ENCODE data around the gene PKN2. TPM values are rescaled to one million over a fixed set of nuclear protein-coding genes. Genes with fewer than 3 reads are reported as not detected.

PKN2 gene
- total and polyA plus RNA-seq, 2 donors (not counting 1 experiment from before 2014, with no cell fraction given): 28.7 to 29.9 TPM

DNA sequence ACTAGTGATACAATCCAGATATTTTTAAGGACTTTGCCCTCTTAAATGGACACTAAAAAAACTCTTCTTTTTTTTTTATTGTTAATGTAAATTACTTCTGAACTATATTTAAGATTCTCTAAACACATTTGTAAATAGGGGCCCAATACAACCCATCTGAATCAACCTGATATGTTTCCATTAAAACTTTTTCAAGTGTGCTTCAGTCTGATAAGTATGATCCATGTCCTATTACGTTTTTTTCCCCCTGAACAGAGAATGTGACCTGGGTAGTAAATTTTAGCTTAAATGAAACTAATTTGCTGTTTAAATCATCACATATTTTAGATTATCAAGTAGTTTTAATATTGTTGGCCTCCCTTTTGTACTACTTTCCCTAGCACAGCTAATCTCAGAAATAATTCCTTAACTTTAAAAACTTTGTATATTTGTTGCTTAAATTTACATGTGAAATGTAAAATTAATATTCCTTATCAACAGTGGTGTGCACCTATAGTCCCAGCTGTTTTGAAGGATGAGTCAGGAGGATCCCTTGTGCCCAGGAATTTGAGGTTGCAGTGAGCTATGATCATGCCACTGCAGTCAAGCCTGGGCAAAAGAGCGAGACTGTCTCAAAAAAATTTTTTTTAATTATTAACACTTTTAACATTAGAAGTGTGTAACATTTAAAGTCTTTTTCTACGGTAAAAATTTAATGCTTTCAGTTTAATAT, 3.0 kb upstream of the PKN2 start:
- no peak for DNase-seq (ENCODE audit: low read depth in 2 of 2)
- Histone ChIP-seq H3K4me1 (ENCODE audit: control insufficient read depth, extremely low read depth, insufficient read depth, low read length) (no peaks in the 10 kb centered on the region), H3K4me3 (replicated peaks in 1 of 4; ENCODE audit: control extremely low read depth in 1 of 4, insufficient read depth in 1 of 4, low read depth in 3 of 4, low read length in 4 of 4) (no peak overlapping the region), H3K9me3 (ENCODE audit: control insufficient read depth, insufficient read depth, low read depth, low read length) (no peaks in the 10 kb centered on the region), H3K27ac (ENCODE audit: insufficient read depth, low read length) (no peak overlapping the region), H3K27me3 (ENCODE audit: control insufficient read depth, insufficient read depth, low read length) (no peaks in the 10 kb centered on the region), H3K4me2 (ENCODE audit: extremely low read depth, insufficient read depth, low read length) (no peak overlapping the region), H4K20me1 (ENCODE audit: control insufficient read depth, extremely low read depth, insufficient read depth, low read length) (no peaks in the 10 kb centered on the region), H2AFZ (ENCODE audit: low read length) (no peak overlapping the region), H3K79me2 (ENCODE audit: control insufficient read depth, insufficient read depth, low read length) (peaks cover 11% of the 10 kb centered on the region), H3K9ac (ENCODE audit: insufficient read depth, low read length) (no peak overlapping the region), H3K36me3 (ENCODE audit: control insufficient read depth, insufficient read depth, low read length) (no peaks in the 10 kb centered on the region)
- TF ChIP-seq CTCF (conservative IDR thresholded peaks at IDR 0.05 in 1 of 2, IDR thresholded peaks at IDR 0.05 in 1 of 2; ENCODE audit: low read depth in 1 of 2, low read length in 2 of 2): no peak
- TF ChIP-seq EZH2 (IDR thresholded peaks at IDR 0.05; ENCODE audit: low read length, missing control alignments): no peak

DNA sequence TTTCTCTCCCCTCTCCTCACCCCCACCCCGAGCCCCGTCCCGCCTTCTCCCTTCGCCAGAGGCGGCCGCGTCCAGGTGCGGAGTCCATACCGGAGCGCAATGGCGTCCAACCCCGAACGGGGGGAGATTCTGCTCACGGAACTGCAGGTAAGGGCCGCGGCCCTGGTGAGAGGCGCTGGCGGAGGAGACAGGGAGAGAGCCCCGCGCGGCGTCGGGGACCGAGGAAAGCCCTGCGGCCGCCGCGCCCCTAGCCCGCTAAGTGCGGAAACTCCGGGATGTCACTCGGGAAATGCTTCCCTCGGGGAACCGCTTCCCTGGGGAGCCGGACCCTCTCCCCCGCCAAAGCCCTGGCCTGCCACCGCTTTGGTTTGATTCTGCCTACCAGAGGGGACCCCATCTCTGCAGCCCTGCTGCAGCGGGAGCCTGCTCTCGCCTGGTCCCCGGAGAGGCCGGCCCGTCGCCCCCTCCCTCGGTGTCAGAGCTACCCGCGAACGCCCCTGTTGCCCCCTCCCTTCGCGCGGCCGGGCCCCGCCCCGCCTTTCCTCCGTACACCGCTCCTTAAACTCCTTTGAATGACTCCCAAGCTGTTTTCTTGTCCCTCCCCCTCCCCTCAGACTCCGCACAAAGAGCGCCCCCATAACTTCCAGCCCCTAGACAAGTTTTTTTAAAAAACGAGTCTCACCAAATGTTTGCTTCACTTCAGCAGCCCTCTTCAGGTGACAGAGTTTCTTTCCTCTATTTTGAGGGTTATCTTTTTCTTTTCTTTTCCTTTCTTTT, 597 bp downstream of the PKN2 start:
- H3K9me3 ChIP-seq (ENCODE audit: control insufficient read depth, insufficient read depth, low read depth, low read length): no peaks in the 10 kb centered on the region
- peak overlapping the region; percentile 73 for H3K27ac ChIP-seq (ENCODE audit: insufficient read depth, low read length)
- TF ChIP-seq CTCF (conservative IDR thresholded peaks at IDR 0.05 in 1 of 2, IDR thresholded peaks at IDR 0.05 in 1 of 2; ENCODE audit: low read depth in 1 of 2, low read length in 2 of 2): peak in 1 of 2 donors; percentile 3
- no peak for TF ChIP-seq EZH2 (IDR thresholded peaks at IDR 0.05; ENCODE audit: low read length, missing control alignments)
- H3K4me3 ChIP-seq (replicated peaks in 1 of 4; ENCODE audit: control extremely low read depth in 1 of 4, insufficient read depth in 1 of 4, low read depth in 3 of 4, low read length in 4 of 4): peak overlapping the region; percentile 71 to 99 (median 82)
- H3K4me1 ChIP-seq (ENCODE audit: control insufficient read depth, extremely low read depth, insufficient read depth, low read length): no peaks in the 10 kb centered on the region
- H3K4me2 ChIP-seq (ENCODE audit: extremely low read depth, insufficient read depth, low read length): peak overlapping the region; percentile 84
- no peaks in the 10 kb centered on the region for H3K27me3 ChIP-seq (ENCODE audit: control insufficient read depth, insufficient read depth, low read length)
- H3K36me3 ChIP-seq (ENCODE audit: control insufficient read depth, insufficient read depth, low read length): no peaks in the 10 kb centered on the region
- peak overlapping the region; percentile 69 for H3K9ac ChIP-seq (ENCODE audit: insufficient read depth, low read length)
- peaks cover 44% of the 10 kb centered on the region for H3K79me2 ChIP-seq (ENCODE audit: control insufficient read depth, insufficient read depth, low read length)
- no peaks in the 10 kb centered on the region for H4K20me1 ChIP-seq (ENCODE audit: control insufficient read depth, extremely low read depth, insufficient read depth, low read length)
- DNase-seq (ENCODE audit: low read depth in 2 of 2): peak; percentile 47 to 75
- H2AFZ ChIP-seq (ENCODE audit: low read length): peak overlapping the region; percentile 70

DNA sequence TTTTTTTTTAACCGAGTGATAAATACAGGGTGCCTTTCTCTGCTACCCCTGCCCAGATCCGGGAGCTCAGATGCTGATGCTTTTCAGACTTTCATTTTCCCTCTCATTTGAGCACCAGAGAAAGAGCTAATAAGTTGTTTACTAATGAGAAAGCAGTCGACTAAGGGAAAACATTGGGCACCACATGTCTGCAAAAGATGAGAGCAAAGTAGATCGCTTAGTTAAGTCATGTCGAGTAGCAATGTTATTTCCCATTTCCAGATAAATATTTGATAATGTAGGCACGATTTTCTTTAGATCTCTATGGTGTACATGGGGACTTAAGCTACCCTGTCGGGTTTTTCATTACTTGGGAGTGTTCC, 1.2 kb downstream of the PKN2 start:
- peak overlapping the region; percentile 84 for H3K4me2 ChIP-seq (ENCODE audit: extremely low read depth, insufficient read depth, low read length)
- no peaks in the 10 kb centered on the region for H3K4me1 ChIP-seq (ENCODE audit: control insufficient read depth, extremely low read depth, insufficient read depth, low read length)
- no peaks in the 10 kb centered on the region for H3K27me3 ChIP-seq (ENCODE audit: control insufficient read depth, insufficient read depth, low read length)
- H2AFZ ChIP-seq (ENCODE audit: low read length): no peak overlapping the region
- peak overlapping the region; percentile 71 to 99 (median 82) for H3K4me3 ChIP-seq (replicated peaks in 1 of 4; ENCODE audit: control extremely low read depth in 1 of 4, insufficient read depth in 1 of 4, low read depth in 3 of 4, low read length in 4 of 4)
- no peak for TF ChIP-seq EZH2 (IDR thresholded peaks at IDR 0.05; ENCODE audit: low read length, missing control alignments)
- no peak for TF ChIP-seq CTCF (conservative IDR thresholded peaks at IDR 0.05 in 1 of 2, IDR thresholded peaks at IDR 0.05 in 1 of 2; ENCODE audit: low read depth in 1 of 2, low read length in 2 of 2)
- peak overlapping the region; percentile 69 for H3K9ac ChIP-seq (ENCODE audit: insufficient read depth, low read length)
- no peaks in the 10 kb centered on the region for H4K20me1 ChIP-seq (ENCODE audit: control insufficient read depth, extremely low read depth, insufficient read depth, low read length)
- peak; percentile 9 to 19 for DNase-seq (ENCODE audit: low read depth in 2 of 2)
- no peaks in the 10 kb centered on the region for H3K36me3 ChIP-seq (ENCODE audit: control insufficient read depth, insufficient read depth, low read length)
- peak overlapping the region; percentile 73 for H3K27ac ChIP-seq (ENCODE audit: insufficient read depth, low read length)
- peaks cover 47% of the 10 kb centered on the region for H3K79me2 ChIP-seq (ENCODE audit: control insufficient read depth, insufficient read depth, low read length)
- H3K9me3 ChIP-seq (ENCODE audit: control insufficient read depth, insufficient read depth, low read depth, low read length): no peaks in the 10 kb centered on the region

Measured in fibroblast of lung (primary cell).